NT2/D1 (cell line): Measurements from ENCODE around the gene DNAH5.

Source experiments
- DNase-seq: peaks from one replicate; pipeline ENCODE4 v3.0.0-alpha.2; 2011; ENCODE audit warnings: low read depth, low spot score
- H3K27me3 ChIP-seq: 2 replicates; pipeline ENCODE4 v1.6.0; 2011; ENCODE audit warnings: mild to moderate bottlenecking; ENCODE audit not compliant: insufficient read length, insufficient read depth
- H3K36me3 ChIP-seq: 2 replicates; pipeline ENCODE4 v1.6.1; 2011; ENCODE audit warnings: mild to moderate bottlenecking, low read length, mixed read lengths; ENCODE audit not compliant: insufficient read depth, insufficient read length
- H3K4me1 ChIP-seq: 2 replicates; pipeline ENCODE4 v1.5.1; 2011; ENCODE audit not compliant: insufficient read depth, insufficient read length
- H3K4me3 ChIP-seq: 2 replicates; pipeline ENCODE4 v1.5.1; 2011; ENCODE audit warnings: low read depth; ENCODE audit not compliant: insufficient read length
- H3K9ac ChIP-seq: 2 replicates; pipeline ENCODE4 v1.6.0; 2011; ENCODE audit warnings: low read depth; ENCODE audit not compliant: insufficient read length
- H3K9me3 ChIP-seq: 2 replicates; pipeline ENCODE4 v1.5.1; 2011; ENCODE audit warnings: mild to moderate bottlenecking, low read length; ENCODE audit not compliant: insufficient read depth
- SUZ12 ChIP-seq: IDR thresholded peaks from 2 replicates; pipeline ENCODE4 v1.6.1; 2011; ENCODE audit not compliant: insufficient read length, insufficient read depth; ENCODE audit errors: extremely low read depth
- YY1 ChIP-seq: IDR thresholded peaks from 2 replicates; pipeline ENCODE4 v1.6.1; 2011; ENCODE audit not compliant: insufficient read length, insufficient read depth
- ZNF274 ChIP-seq: IDR thresholded peaks from 2 replicates; pipeline ENCODE4 v1.6.1; 2011; ENCODE audit warnings: mild to moderate bottlenecking, low read depth, low read length

DNAH5 gene

DNA sequence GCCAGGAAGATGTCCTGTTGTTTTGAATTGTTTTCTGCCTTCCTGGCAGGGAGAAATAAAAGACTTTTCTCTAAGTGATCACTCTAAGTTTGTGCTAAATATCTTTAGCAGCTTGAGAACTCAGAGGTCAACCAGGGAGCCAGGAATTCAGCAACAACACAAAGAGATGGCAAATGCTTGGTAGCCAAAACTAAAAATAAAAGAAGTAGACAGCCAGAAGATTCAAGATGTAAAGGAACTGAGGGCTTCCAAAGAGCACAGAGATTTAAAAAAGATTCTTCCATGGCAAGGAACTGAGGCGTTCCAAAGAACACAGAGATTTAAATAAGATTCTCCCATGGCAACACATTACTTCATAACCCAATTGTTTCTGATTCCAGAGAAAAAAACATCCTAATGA is 9.6 kb downstream of the DNAH5 start:
- Histone ChIP-seq H3K9ac (no peak overlapping the region), H3K9me3 (peaks cover 9% of the 10 kb centered on the region; the same call in 1 of the 2 replicates), H3K4me3 (no peak overlapping the region), H3K36me3 (no peaks in the 10 kb centered on the region), H3K27me3 (no peaks in the 10 kb centered on the region), H3K4me1 (no peaks in the 10 kb centered on the region)
- DNase-seq: no peak
- TF ChIP-seq SUZ12: no peak
- TF ChIP-seq ZNF274: no peak
- no peak for TF ChIP-seq YY1

- no peak overlapping the region for H3K9ac ChIP-seq
- H3K9me3 ChIP-seq: peaks cover 9% of the 10 kb centered on the region; the same call in 1 of the 2 replicates
- TF ChIP-seq YY1 (no peak), ZNF274 (no peak), SUZ12 (no peak)
- H3K4me1 ChIP-seq: no peaks in the 10 kb centered on the region
- no peak overlapping the region for H3K4me3 ChIP-seq
- H3K36me3 ChIP-seq: no peaks in the 10 kb centered on the region
- H3K27me3 ChIP-seq: no peaks in the 10 kb centered on the region
- no peak for DNase-seq
Observed at GRCh38 chr5:13934125-13934524, 10.4 kb downstream of the DNAH5 start.

DNA sequence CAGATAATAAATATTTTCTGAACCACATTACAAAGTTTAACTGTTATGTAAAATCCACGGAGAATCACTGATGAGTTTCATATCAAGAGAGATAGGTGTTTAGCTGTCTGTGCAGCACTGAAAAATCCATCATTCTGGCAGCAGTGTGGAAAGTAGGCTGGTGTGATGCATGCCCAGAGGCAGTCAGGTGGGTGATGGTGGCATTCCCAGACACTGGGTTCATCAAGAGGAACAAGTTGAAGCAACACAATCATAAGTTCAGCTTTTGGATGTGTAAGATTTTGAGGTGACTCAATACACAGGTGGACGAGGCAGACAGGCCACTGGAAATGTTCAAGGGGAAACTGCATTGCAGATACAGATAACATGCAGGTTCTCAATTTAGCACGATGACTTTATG is 11.9 kb downstream of the DNAH5 start:
- no peak overlapping the region for H3K4me3 ChIP-seq
- H3K27me3 ChIP-seq: no peaks in the 10 kb centered on the region
- no peak overlapping the region for H3K9ac ChIP-seq
- H3K9me3 ChIP-seq: peaks cover 9% of the 10 kb centered on the region; the same call in 1 of the 2 replicates
- DNase-seq: no peak
- no peaks in the 10 kb centered on the region for H3K4me1 ChIP-seq
- no peaks in the 10 kb centered on the region for H3K36me3 ChIP-seq
- TF ChIP-seq SUZ12: no peak
- TF ChIP-seq ZNF274: no peak
- TF ChIP-seq YY1: no peak

DNA sequence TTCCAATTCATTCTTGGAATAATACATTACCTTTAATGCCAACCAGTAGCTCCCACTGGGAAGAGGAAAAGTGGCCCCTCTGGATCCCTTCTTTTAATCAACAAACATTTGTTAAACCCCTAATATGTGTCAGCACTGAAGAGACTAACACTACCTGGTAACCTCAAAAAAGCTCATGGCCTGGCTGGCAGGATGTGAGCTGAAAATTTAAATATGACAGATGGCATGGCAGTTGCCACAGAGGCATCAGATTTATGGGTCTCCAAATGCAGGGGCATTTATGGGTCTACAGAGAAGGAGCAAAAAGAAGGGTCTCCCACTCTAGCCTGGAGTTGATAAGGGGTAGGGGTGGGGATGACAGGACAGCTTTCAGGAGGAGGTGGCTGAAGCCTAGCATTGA is 12.5 kb downstream of the DNAH5 start:
- H3K4me1 ChIP-seq: no peaks in the 10 kb centered on the region
- H3K9me3 ChIP-seq: peaks cover 9% of the 10 kb centered on the region; the same call in 1 of the 2 replicates
- no peak for DNase-seq
- TF ChIP-seq YY1 (no peak), SUZ12 (no peak)
- no peaks in the 10 kb centered on the region for H3K36me3 ChIP-seq
- no peaks in the 10 kb centered on the region for H3K27me3 ChIP-seq
- no peak overlapping the region for H3K4me3 ChIP-seq
- no peak overlapping the region for H3K9ac ChIP-seq

DNA sequence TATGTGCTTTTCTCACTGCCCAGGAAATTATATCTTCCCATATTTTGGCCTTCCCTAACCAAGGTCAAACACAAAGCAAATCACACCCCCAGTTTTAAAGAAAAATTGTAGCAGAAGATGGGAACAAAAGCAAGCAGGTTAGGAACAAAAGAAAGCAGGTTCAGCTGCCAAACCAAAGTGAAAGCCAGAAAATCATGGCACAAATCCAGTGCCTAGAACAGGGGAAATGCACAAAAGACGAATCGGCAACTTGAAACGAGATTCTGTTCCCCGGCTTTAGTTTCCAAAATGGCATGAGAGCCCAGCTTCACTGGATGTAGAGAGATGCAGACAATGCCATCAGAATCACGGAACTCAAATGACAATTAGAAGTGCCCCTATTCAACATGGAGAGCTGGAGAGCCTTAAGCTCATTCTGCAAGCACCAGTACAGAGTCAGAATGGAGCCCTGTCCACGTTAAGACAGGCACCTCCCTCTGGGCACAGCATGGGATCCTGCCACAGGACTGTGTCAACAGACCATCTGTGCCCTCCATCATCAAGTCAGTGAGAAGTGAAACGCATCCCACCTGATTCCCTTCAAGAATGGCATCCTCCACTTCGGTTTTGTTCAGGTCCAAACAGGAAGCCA is 13.8 kb downstream of the DNAH5 start:
- no peak for DNase-seq
- Histone ChIP-seq H3K9ac (no peak overlapping the region), H3K9me3 (peaks cover 9% of the 10 kb centered on the region; the same call in 1 of the 2 replicates), H3K27me3 (no peaks in the 10 kb centered on the region), H3K4me1 (no peaks in the 10 kb centered on the region), H3K36me3 (no peaks in the 10 kb centered on the region), H3K4me3 (no peak overlapping the region)
- TF ChIP-seq SUZ12 (no peak), YY1 (no peak), ZNF274 (no peak)

- TF ChIP-seq ZNF274 (no peak), SUZ12 (no peak), YY1 (no peak)
- Histone ChIP-seq H3K4me1 (no peaks in the 10 kb centered on the region), H3K36me3 (no peaks in the 10 kb centered on the region), H3K4me3 (no peak overlapping the region), H3K9me3 (no peaks in the 10 kb centered on the region), H3K9ac (no peak overlapping the region), H3K27me3 (no peaks in the 10 kb centered on the region)
- no peak for DNase-seq
Observed at GRCh38 chr5:13926731-13927130, 17.8 kb downstream of the DNAH5 start.

DNA sequence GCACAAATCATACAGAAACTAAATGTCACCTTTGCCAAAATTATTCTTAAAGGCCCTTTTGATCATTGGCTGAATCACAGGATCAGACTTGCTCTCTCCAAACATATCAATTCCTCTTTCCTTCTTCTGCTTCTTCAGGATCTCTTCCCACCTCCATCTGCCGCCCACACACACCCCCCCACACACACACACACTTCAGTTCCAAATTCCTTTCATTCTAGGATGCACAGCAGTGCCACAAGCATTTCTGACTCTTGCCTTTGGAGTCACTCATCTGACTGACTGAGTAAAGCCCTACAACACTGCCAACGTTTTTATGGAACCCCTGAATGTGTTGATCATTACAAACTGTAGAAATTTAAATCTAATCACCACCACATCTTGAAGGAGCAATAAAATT is 22.9 kb downstream of the DNAH5 start:
- no peak for DNase-seq
- Histone ChIP-seq H3K4me1 (no peaks in the 10 kb centered on the region), H3K9ac (no peak overlapping the region), H3K36me3 (no peaks in the 10 kb centered on the region), H3K9me3 (no peaks in the 10 kb centered on the region), H3K27me3 (no peaks in the 10 kb centered on the region), H3K4me3 (no peak overlapping the region)
- TF ChIP-seq YY1: no peak
- TF ChIP-seq SUZ12: no peak
- no peak for TF ChIP-seq ZNF274

- no peaks in the 10 kb centered on the region for H3K27me3 ChIP-seq
- no peak for TF ChIP-seq YY1
- no peak for TF ChIP-seq ZNF274
- TF ChIP-seq SUZ12: no peak
- no peaks in the 10 kb centered on the region for H3K9me3 ChIP-seq
- no peaks in the 10 kb centered on the region for H3K4me1 ChIP-seq
- no peak for DNase-seq
- H3K4me3 ChIP-seq: no peak overlapping the region
- no peaks in the 10 kb centered on the region for H3K36me3 ChIP-seq
- no peak overlapping the region for H3K9ac ChIP-seq
Observed at GRCh38 chr5:13919786-13920185, 24.7 kb downstream of the DNAH5 start.
